ENCODE results near the gene TRAPPC4. TPM values are rescaled to one million over a fixed set of nuclear protein-coding genes. Genes with fewer than 3 reads are reported as not detected.

Gene TRAPPC4
- polyA plus RNA-seq, 1 donor (not counting 4 experiments of a cell fraction or from before 2014, with no cell fraction given) = 121 TPM

- Histone ChIP-seq H3K27me3 (ENCODE audit: control insufficient read depth, extremely low read depth, insufficient read depth, low read length) (no peaks in the 10 kb centered on the region), H3K9me1 (ENCODE audit: control insufficient read depth, extremely low read depth, insufficient read depth, low read length) (no peaks in the 10 kb centered on the region), H3K9me3 (ENCODE audit: control insufficient read depth, low read depth, low read length) (no peaks in the 10 kb centered on the region), H4K20me1 (ENCODE audit: control insufficient read depth, extremely low read depth, insufficient read depth, low read length) (no peaks in the 10 kb centered on the region), H3K4me2 (ENCODE audit: control insufficient read depth, extremely low read depth, insufficient read depth, low read depth, low read length) (no peak overlapping the region), H3K9ac (ENCODE audit: control insufficient read depth, extremely low read depth, insufficient read depth, low read length) (no peak overlapping the region), H2AFZ (ENCODE audit: control insufficient read depth, low read length) (no peak overlapping the region), H3K4me3 (ENCODE audit: control insufficient read depth in 2 of 3, extremely low read depth in 1 of 3, insufficient read depth in 2 of 3, low read depth in 1 of 3, low read length in 3 of 3) (no peak overlapping the region), H3K36me3 (ENCODE audit: control insufficient read depth in 2 of 2, extremely low read depth in 1 of 2, insufficient read depth in 2 of 2, low read length in 2 of 2) (peaks cover 27 to 40% of the 10 kb centered on the region in 2 experiments), H3K27ac (ENCODE audit: control insufficient read depth, insufficient read depth, low read length) (no peak overlapping the region), H3K79me2 (ENCODE audit: control insufficient read depth, insufficient read depth, low read length) (peaks cover 15% of the 10 kb centered on the region), H3K4me1 (ENCODE audit: control insufficient read depth, extremely low read depth, insufficient read depth, low read length) (peaks cover 14% of the 10 kb centered on the region)
- dilution Hi-C loops (cut with MboI; ENCODE audit: extremely low pct_ligation_motif_present, low sequenced_read_pairs) = no loop called here
- DNase-seq (ENCODE audit: low read depth, low spot score) = no peak
- FAIRE-seq = no peak
- TF ChIP-seq EZH2 (IDR thresholded peaks at IDR 0.05; ENCODE audit: low read length) (no peak), CTCF (optimal IDR thresholded peaks at IDR 0.05 in 1 of 3, IDR thresholded peaks at IDR 0.05 in 1 of 3, conservative IDR thresholded peaks at IDR 0.05 in 1 of 3; ENCODE audit: extremely low read depth in 1 of 3, insufficient read depth in 2 of 3, low read length in 3 of 3) (no peak)
Measured at GRCh38 chr11:119025978-119026766, 7.6 kb downstream of the TRAPPC4 start.

GRCh38 chr11:119026970-119027369, 8.4 kb downstream of the TRAPPC4 start:
- Histone ChIP-seq H3K79me2 (ENCODE audit: control insufficient read depth, insufficient read depth, low read length) (peaks cover 9% of the 10 kb centered on the region), H3K4me3 (ENCODE audit: control insufficient read depth in 2 of 3, extremely low read depth in 1 of 3, insufficient read depth in 2 of 3, low read depth in 1 of 3, low read length in 3 of 3) (no peak overlapping the region), H3K4me2 (ENCODE audit: control insufficient read depth, extremely low read depth, insufficient read depth, low read depth, low read length) (no peak overlapping the region), H3K27me3 (ENCODE audit: control insufficient read depth, extremely low read depth, insufficient read depth, low read length) (no peaks in the 10 kb centered on the region), H2AFZ (ENCODE audit: control insufficient read depth, low read length) (no peak overlapping the region), H3K9me1 (ENCODE audit: control insufficient read depth, extremely low read depth, insufficient read depth, low read length) (no peaks in the 10 kb centered on the region), H3K27ac (ENCODE audit: control insufficient read depth, insufficient read depth, low read length) (no peak overlapping the region), H3K36me3 (ENCODE audit: control insufficient read depth in 2 of 2, extremely low read depth in 1 of 2, insufficient read depth in 2 of 2, low read length in 2 of 2) (peaks cover 24 to 40% of the 10 kb centered on the region in 2 experiments), H3K9me3 (ENCODE audit: control insufficient read depth, low read depth, low read length) (no peaks in the 10 kb centered on the region), H4K20me1 (ENCODE audit: control insufficient read depth, extremely low read depth, insufficient read depth, low read length) (no peaks in the 10 kb centered on the region), H3K4me1 (ENCODE audit: control insufficient read depth, extremely low read depth, insufficient read depth, low read length) (peaks cover 14% of the 10 kb centered on the region), H3K9ac (ENCODE audit: control insufficient read depth, extremely low read depth, insufficient read depth, low read length) (no peak overlapping the region)
- dilution Hi-C loops (cut with MboI; ENCODE audit: extremely low pct_ligation_motif_present, low sequenced_read_pairs) = no loop called here
- FAIRE-seq (no peak), DNase-seq (ENCODE audit: low read depth, low spot score) (no peak)
- TF ChIP-seq CTCF (optimal IDR thresholded peaks at IDR 0.05 in 1 of 3, IDR thresholded peaks at IDR 0.05 in 1 of 3, conservative IDR thresholded peaks at IDR 0.05 in 1 of 3; ENCODE audit: extremely low read depth in 1 of 3, insufficient read depth in 2 of 3, low read length in 3 of 3) (no peak), EZH2 (IDR thresholded peaks at IDR 0.05; ENCODE audit: low read length) (no peak)
